HL-60 (cell line): ENCODE data around the gene FNDC1.

ENCODE experiments used
- DNase-seq, 2 experiments: peaks; one replicate each; pipeline ENCODE4 v3.0.0-alpha.2; 2010 to 2020; ENCODE audit warnings: low read depth in 1 of 2, low spot score in 1 of 2
- H3K27ac ChIP-seq: fragments of 250-450 bp; sonication (Bioruptor Pico); replicated peaks from 2 replicates; pipeline ENCODE4 v1.5.1; 2020; ENCODE audit warnings: mild to moderate bottlenecking, moderate library complexity
- H3K27me3 ChIP-seq: fragments of 250-450 bp; sonication (Bioruptor Pico); 2 replicates; pipeline ENCODE4 v1.5.1; 2021; ENCODE audit warnings: mild to moderate bottlenecking, moderate library complexity; ENCODE audit not compliant: insufficient read depth, poor library complexity, severe bottlenecking
- H3K4me3 ChIP-seq: replicated peaks from 2 replicates; pipeline ENCODE4 v1.5.1; 2011; ENCODE audit warnings: mild to moderate bottlenecking, control low read depth, low read length; ENCODE audit not compliant: insufficient read depth
- CTCF ChIP-seq: IDR thresholded peaks from one replicate; pipeline ENCODE4 v1.5.1; 2011; ENCODE audit warnings: low read length, control low read depth, inconsistent platforms; ENCODE audit not compliant: insufficient read depth
- GABPA ChIP-seq: IDR thresholded peaks from 2 replicates; pipeline ENCODE4 v1.6.1; 2012; ENCODE audit warnings: low read depth
- POLR2AphosphoS5 ChIP-seq: IDR thresholded peaks from 2 replicates; pipeline ENCODE4 v1.6.1; 2012; ENCODE audit warnings: low read depth
- REST ChIP-seq: IDR thresholded peaks from 2 replicates; pipeline ENCODE4 v1.6.1; 2012; ENCODE audit warnings: low read depth; ENCODE audit not compliant: insufficient replicate concordance
- SPI1 ChIP-seq: IDR thresholded peaks from 2 replicates; pipeline ENCODE4 v1.6.1; 2012; ENCODE audit warnings: low read depth, mild to moderate bottlenecking, borderline replicate concordance

The FNDC1 gene

GRCh38 chr6:159194421-159194820 lies 25.2 kb downstream of the FNDC1 start:
- no peak overlapping the region for H3K27ac ChIP-seq
- no peak for DNase-seq
- TF ChIP-seq SPI1 (no peak), POLR2AphosphoS5 (no peak), CTCF (no peak), GABPA (no peak), REST (no peak)
- no peak overlapping the region for H3K4me3 ChIP-seq
- no peaks in the 10 kb centered on the region for H3K27me3 ChIP-seq

GRCh38 chr6:159196430-159196975 lies 27.3 kb downstream of the FNDC1 start:
- Histone ChIP-seq H3K27ac (no peak overlapping the region), H3K27me3 (no peaks in the 10 kb centered on the region), H3K4me3 (no peak overlapping the region)
- DNase-seq = no peak
- no peak for TF ChIP-seq SPI1
- no peak for TF ChIP-seq CTCF
- TF ChIP-seq POLR2AphosphoS5 = no peak
- no peak for TF ChIP-seq GABPA
- TF ChIP-seq REST = no peak

- Histone ChIP-seq H3K4me3 (no peak overlapping the region), H3K27ac (no peak overlapping the region), H3K27me3 (no peaks in the 10 kb centered on the region)
- TF ChIP-seq GABPA = no peak
- no peak for TF ChIP-seq POLR2AphosphoS5
- TF ChIP-seq SPI1 = no peak
- TF ChIP-seq CTCF = no peak
- TF ChIP-seq REST = no peak
- no peak for DNase-seq
Measured at GRCh38 chr6:159197251-159197650, 28.1 kb downstream of the FNDC1 start.
